ENCODE measurements around the gene DIP2B. TPM values are rescaled to one million over a fixed set of nuclear protein-coding genes. Genes with fewer than 3 reads are reported as not detected.

DIP2B gene
- total RNA-seq, 6 donors from 2014 or later: 26.1 to 54.5 (median 29.4) TPM

DNA sequence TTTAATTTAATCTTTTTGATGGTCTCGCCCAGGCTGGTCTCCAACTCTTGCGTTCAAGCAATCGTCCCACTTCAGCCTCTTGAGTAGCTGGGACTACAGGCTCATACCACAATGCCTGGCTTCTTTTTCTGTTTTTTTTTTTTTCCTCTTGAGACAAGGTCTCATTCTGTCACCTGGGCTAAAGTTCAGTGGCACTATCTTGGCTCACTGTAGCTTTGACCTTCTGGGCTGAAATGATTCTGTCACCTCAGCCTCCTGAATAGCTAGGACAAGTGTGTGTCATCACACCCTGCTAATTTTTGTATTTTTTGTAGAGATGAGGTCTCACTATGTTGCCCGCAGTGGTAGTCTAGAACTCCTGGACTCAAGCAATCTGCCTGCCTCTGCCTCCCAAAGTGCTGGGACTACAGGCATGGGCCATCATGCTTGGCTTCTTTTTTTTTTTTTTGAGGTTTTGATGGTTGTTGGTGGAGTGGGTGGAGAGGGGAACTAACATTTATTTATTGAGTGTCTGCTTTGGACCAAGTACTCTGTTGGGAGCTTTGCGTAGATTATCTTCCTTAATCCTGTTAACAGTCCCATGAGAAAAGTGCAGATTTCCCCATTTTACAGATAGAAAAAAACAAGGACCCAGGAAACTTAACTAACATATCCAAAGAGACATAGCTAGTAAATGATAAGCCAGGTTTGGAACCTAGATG is 102.0 kb downstream of the DIP2B start:
- DNase-seq: no peak

GRCh38 chr12:50609292-50609874 is 104.6 kb downstream of the DIP2B start:
- no peaks in the 10 kb centered on the region for H3K36me3 ChIP-seq
- no peak overlapping the region for H3K4me3 ChIP-seq
- H3K4me1 ChIP-seq: peaks cover 0 to 27% (median 9%) of the 10 kb centered on the region in 4 donors
- TF ChIP-seq CTCF (IDR thresholded peaks at IDR 0.05) (no peak), POLR2A (IDR thresholded peaks at IDR 0.05) (no peak), EP300 (IDR thresholded peaks at IDR 0.05) (no peak), POLR2AphosphoS5 (IDR thresholded peaks at IDR 0.05) (no peak)
- ATAC-seq (ENCODE audit: low FRiP score in 2 of 2) (no peak), DNase-seq (no peak)
- H3K9me3 ChIP-seq: no peaks in the 10 kb centered on the region
- H3K27ac ChIP-seq: no peak overlapping the region
- 88 to 89% methylated on average over 3 of the region's 3 CpGs for WGBS, 2 donors
- H3K27me3 ChIP-seq: no peaks in the 10 kb centered on the region

More for the DNA sequence above, 102.0 kb downstream of the DIP2B start:
- Histone ChIP-seq H3K9me3 (no peaks in the 10 kb centered on the region), H3K4me3 (no peak overlapping the region), H3K4me1 (peaks cover 0 to 27% (median 15%) of the 10 kb centered on the region in 4 donors), H3K27ac (no peak overlapping the region), H3K27me3 (no peaks in the 10 kb centered on the region), H3K36me3 (no peaks in the 10 kb centered on the region)
- TF ChIP-seq CTCF (IDR thresholded peaks at IDR 0.05) (no peak), POLR2A (IDR thresholded peaks at IDR 0.05) (no peak), EP300 (IDR thresholded peaks at IDR 0.05) (no peak), POLR2AphosphoS5 (IDR thresholded peaks at IDR 0.05) (no peak)
- ATAC-seq (ENCODE audit: low FRiP score in 2 of 2): no peak
- WGBS, 2 donors: 75 to 86% methylated on average over 5 of the region's 5 CpGs

- no peaks in the 10 kb centered on the region for H3K27me3 ChIP-seq
- H3K4me3 ChIP-seq: no peak overlapping the region
- no peak for ATAC-seq (ENCODE audit: low FRiP score in 2 of 2)
- TF ChIP-seq CTCF (IDR thresholded peaks at IDR 0.05): no peak
- TF ChIP-seq POLR2AphosphoS5 (IDR thresholded peaks at IDR 0.05): no peak
- TF ChIP-seq POLR2A (IDR thresholded peaks at IDR 0.05): no peak
- no peak for TF ChIP-seq EP300 (IDR thresholded peaks at IDR 0.05)
- 100% methylated on average over 1 of the region's 1 CpG for WGBS, 2 donors
- peaks cover 0 to 27% (median 9%) of the 10 kb centered on the region in 4 donors for H3K4me1 ChIP-seq
- DNase-seq: no peak
- no peak overlapping the region for H3K27ac ChIP-seq
- H3K36me3 ChIP-seq: no peaks in the 10 kb centered on the region
- H3K9me3 ChIP-seq: no peaks in the 10 kb centered on the region
Observed at GRCh38 chr12:50610171-50610570, 105.4 kb downstream of the DIP2B start.

DNA sequence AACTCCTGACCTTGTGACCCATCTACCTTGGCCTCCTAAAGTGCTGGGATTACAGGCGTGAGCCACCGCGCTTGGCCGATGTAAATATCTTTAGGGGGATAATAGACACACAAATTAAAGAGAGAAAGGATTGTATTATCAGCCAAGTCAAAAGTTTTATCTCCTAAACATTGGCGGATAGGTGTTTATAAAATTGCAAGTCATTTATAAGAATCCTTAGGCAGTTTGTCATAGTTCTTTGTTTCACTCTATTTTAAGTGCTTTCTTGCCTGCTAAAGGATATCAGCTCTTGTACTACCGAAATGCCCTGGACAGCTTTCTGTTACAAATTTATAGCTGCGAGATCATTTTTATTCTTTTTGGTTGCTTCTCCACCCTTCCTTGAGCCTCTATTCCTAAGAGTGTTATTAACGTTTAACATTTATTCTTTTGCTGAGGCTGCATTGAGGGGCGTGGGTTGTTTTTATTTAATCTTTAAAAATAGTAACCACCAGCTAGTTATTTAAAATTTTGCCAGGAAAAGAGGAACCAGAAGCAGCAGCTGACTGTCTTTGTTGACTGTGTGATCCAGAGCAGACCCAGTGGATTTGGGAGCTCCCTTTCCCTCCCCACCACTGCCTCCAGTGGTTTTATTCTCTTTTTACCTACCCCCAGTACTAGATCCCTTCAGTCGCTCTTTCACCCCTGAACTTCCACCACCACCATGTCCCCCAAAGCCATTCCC is 106.4 kb downstream of the DIP2B start:
- TF ChIP-seq EP300 (IDR thresholded peaks at IDR 0.05) (no peak), POLR2A (IDR thresholded peaks at IDR 0.05) (no peak), POLR2AphosphoS5 (IDR thresholded peaks at IDR 0.05) (no peak), CTCF (IDR thresholded peaks at IDR 0.05) (no peak)
- Histone ChIP-seq H3K27me3 (no peaks in the 10 kb centered on the region), H3K4me1 (peaks cover 0 to 27% (median 9%) of the 10 kb centered on the region in 4 donors), H3K27ac (peak overlapping the region in 1 of 4 donors; percentile 5), H3K36me3 (no peaks in the 10 kb centered on the region), H3K9me3 (no peaks in the 10 kb centered on the region), H3K4me3 (no peak overlapping the region)
- no peak for DNase-seq
- ATAC-seq (ENCODE audit: low FRiP score in 2 of 2): peak in 1 of 2 donors; percentile 39
- WGBS, 2 donors: 79 to 80% methylated on average over 10 of the region's 10 CpGs

Data from upper lobe of left lung (tissue), 6 donors.